Mucosa of descending colon (tissue), 3 donors: Measurements from ENCODE around the gene GRIN2A. TPM values are rescaled to one million over a fixed set of nuclear protein-coding genes. Genes with fewer than 3 reads are reported as not detected.

Experiments
- ATAC-seq: fragments of 200-7000 bp; cut with Tn5 transposase; one replicate; pipeline ENCODE4 v1.9.1; 2020; ENCODE audit warnings: mild to moderate bottlenecking, moderate library complexity
- DNase-seq, 3 donors: peaks; one replicate each; pipeline ENCODE4 v3.0.0-alpha.2; 2020
- H3K36me3 ChIP-seq: fragments of 200-600 bp; one replicate; pipeline ENCODE4 v1.8.0; 2021; ENCODE audit warnings: low read depth, mild to moderate bottlenecking
- H3K4me1 ChIP-seq: fragments of 200-600 bp; one replicate; pipeline ENCODE4 v1.8.0; 2021; ENCODE audit warnings: low read depth, mild to moderate bottlenecking
- H3K4me3 ChIP-seq: fragments of 200-600 bp; one replicate; pipeline ENCODE4 v1.8.0; 2021; ENCODE audit warnings: mild to moderate bottlenecking
- H3K9me3 ChIP-seq: fragments of 200-600 bp; one replicate; pipeline ENCODE4 v1.8.0; 2021; ENCODE audit warnings: mild to moderate bottlenecking
- intact Hi-C, 2 donors: fragments of 100-400 bp; cut with DNase I in 1 of 2; cut with micrococcal nuclease in 1 of 2; formaldehyde crosslinking; loops; one replicate each; pipeline versions ENCODE4 v1.11.0 to v1.11.1; 2022; cut with DNase I, micrococcal nuclease
- total RNA-seq, 3 donors: library from RNA; stranded (reverse); fragmentation: NEBNext Ultra II Directional in 2 of 3; extraction: Animal tissue kit (Norgen Biotek cat#: 25700) in 2 of 3; gene quantifications; one replicate each; pipeline versions ENCODE4 v1.2.1 to v1.2.4, GENCODE V29; 2021 to 2023
- TF ChIP-seq, protein P1 (sequence below): fragments of 200-600 bp; IDR thresholded peaks from one replicate; pipeline ENCODE4 v1.8.0; 2022; ENCODE audit warnings: antibody characterized with exemption, mild to moderate bottlenecking
- donor health status: DM: no; HTN: no; CAD: no; lungs with moderate emphysema.
- donor health status: DM: no; HTN: no; CAD: no.
- donor health status: DM: no; HTN: yes; CAD: no.

GRIN2A gene
- total RNA-seq, 3 donors from 2014 or later: 0.39 to 0.57 (median 0.49) TPM

DNA sequence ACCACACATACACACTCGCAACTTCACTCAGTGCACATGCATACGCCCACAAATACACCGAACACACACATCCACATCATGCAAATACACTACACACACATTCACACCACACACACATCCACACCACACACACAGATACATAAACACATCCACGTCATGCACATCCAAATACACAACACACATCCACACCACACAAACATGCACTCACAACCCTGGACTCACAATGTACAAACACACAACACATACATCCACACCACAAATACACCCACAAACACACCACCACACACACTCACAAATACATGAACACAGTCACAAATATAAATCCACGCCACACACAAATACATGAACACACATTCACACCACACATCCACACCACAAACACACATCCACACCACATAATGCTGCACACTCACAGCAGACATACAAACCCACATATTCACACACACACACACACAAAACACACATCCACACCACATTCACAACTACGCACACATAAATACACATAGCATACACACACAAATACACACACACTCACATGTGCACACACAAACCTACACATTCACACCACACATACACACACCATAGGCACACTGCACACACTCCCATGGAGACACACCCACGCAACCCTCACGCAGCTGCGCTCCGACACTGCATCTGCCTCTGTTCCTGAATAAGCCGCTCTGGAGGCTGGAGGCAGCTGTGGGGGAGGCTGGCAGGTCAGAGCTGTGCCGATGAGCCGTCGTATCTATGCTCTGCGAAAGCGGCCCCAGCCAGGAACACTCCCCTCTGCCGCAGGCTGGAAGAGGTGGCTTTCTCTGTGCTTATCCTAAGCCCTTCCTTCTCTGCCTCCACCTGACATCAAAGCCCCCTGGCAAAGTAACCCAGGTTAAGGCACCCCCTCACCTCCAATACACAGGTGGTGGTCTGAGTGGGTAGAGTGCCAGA lies 141.8 kb downstream of the GRIN2A start:
- ATAC-seq (no peak), DNase-seq (no peak)
- H3K4me3 ChIP-seq: no peak overlapping the region
- H3K36me3 ChIP-seq: no peaks in the 10 kb centered on the region
- TF ChIP-seq, protein P1, sequence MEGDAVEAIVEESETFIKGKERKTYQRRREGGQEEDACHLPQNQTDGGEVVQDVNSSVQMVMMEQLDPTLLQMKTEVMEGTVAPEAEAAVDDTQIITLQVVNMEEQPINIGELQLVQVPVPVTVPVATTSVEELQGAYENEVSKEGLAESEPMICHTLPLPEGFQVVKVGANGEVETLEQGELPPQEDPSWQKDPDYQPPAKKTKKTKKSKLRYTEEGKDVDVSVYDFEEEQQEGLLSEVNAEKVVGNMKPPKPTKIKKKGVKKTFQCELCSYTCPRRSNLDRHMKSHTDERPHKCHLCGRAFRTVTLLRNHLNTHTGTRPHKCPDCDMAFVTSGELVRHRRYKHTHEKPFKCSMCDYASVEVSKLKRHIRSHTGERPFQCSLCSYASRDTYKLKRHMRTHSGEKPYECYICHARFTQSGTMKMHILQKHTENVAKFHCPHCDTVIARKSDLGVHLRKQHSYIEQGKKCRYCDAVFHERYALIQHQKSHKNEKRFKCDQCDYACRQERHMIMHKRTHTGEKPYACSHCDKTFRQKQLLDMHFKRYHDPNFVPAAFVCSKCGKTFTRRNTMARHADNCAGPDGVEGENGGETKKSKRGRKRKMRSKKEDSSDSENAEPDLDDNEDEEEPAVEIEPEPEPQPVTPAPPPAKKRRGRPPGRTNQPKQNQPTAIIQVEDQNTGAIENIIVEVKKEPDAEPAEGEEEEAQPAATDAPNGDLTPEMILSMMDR: no peak
- H3K4me1 ChIP-seq: no peaks in the 10 kb centered on the region
- H3K9me3 ChIP-seq: no peaks in the 10 kb centered on the region
- intact Hi-C loops: no loop called here

DNA sequence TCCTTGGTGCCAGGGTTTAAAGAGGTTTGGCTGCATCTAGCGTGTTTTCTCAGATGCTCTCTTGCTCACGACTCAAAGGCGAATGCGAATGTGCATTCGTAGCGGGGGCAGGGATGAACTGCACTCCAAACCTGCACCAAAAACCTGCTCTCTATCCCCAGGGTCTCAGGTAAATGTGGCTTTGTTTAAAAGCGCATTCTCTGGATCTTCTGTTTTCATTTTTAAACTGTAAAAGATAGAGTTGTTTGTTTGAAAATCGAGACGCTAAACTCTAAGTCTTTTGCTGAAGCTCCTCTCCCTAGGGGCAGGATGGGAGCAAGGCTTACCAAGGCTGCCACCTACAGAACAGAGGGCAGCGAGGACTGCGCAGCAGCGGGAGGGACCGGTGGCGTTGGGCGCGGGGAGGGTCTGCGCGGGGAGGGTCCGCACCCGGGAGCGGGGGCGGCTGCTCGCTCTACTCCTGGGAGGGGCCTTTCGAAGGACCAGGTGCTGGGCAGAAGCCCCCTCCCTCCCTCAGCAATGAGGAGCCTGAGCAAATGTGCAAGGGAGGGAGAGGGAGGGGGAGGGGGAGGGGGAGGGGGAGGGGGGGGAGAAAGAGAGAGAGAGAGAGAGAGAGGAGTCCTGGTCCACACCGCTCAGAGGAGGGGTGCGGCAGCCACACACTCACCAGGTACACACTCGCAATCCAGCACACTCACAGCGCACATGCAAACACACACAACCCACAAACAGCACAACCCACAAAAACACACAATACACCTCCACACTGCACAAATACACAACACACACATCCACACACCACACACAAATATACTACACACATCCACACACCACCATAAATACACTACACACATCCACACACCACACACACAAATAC lies 142.8 kb downstream of the GRIN2A start:
- TF ChIP-seq, protein P1: no peak
- DNase-seq (no peak), ATAC-seq (no peak)
- intact Hi-C loops: no loop called here
- no peaks in the 10 kb centered on the region for H3K36me3 ChIP-seq
- no peaks in the 10 kb centered on the region for H3K9me3 ChIP-seq
- H3K4me1 ChIP-seq: no peaks in the 10 kb centered on the region
- H3K4me3 ChIP-seq: no peak overlapping the region

GRCh38 chr16:10037751-10038150 lies 144.5 kb downstream of the GRIN2A start:
- DNase-seq (no peak), ATAC-seq (no peak)
- TF ChIP-seq, protein P1: no peak
- Histone ChIP-seq H3K4me3 (no peak overlapping the region), H3K36me3 (no peaks in the 10 kb centered on the region), H3K9me3 (no peaks in the 10 kb centered on the region), H3K4me1 (no peaks in the 10 kb centered on the region)
- intact Hi-C loops: no loop called here

- Histone ChIP-seq H3K9me3 (no peaks in the 10 kb centered on the region), H3K4me1 (no peaks in the 10 kb centered on the region), H3K36me3 (no peaks in the 10 kb centered on the region), H3K4me3 (no peak overlapping the region)
- DNase-seq: no peak
- intact Hi-C loops: no loop called here
- ATAC-seq: no peak
- TF ChIP-seq, protein P1: no peak
Measured at GRCh38 chr16:10036956-10037355, 145.3 kb downstream of the GRIN2A start.

DNA sequence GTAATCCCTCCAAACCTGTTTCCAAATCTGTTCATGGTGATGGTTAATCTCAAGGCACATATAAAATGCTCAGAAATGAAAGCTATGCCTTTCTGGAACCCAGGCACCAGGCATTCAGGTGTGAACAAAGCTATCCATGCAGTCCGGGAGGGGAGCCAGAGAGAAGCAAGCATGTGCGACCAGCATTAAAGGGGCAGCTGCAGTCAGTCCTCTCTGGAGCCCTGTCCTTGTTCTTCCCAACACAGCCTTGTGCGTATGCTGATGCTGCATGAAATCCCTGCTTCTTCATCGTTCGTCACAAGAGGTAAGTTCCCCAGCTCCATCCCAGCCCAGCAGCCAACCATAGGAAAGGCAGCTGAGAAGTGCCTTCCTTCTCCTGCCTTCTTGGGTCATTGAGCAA lies 148.7 kb downstream of the GRIN2A start:
- H3K36me3 ChIP-seq: no peaks in the 10 kb centered on the region
- no peaks in the 10 kb centered on the region for H3K4me1 ChIP-seq
- ATAC-seq (no peak), DNase-seq (no peak)
- no peak overlapping the region for H3K4me3 ChIP-seq
- intact Hi-C loops: no loop called here
- H3K9me3 ChIP-seq: no peaks in the 10 kb centered on the region
- TF ChIP-seq, protein P1: no peak
